T-helper 17 cell (primary cell): ENCODE data around the gene PTPRM. TPM values are rescaled to one million over a fixed set of nuclear protein-coding genes. Genes with fewer than 3 reads are reported as not detected.

Source experiments
- ATAC-seq: fragments of 150-1000 bp; cut with Tn5 transposase; 2 replicates; pipeline ENCODE4 v1.10.0; 2021; ENCODE audit warnings: mild to moderate bottlenecking, moderate library complexity
- DNase-seq, 3 donors: peaks; one replicate each; pipeline versions ENCODE4 v3.0.0 to v3.0.0-alpha.2; 2020 to 2021
- H3K9me3 ChIP-seq: one replicate; pipeline ENCODE4 v1.7.0; 2013; ENCODE audit warnings: low read length, mild to moderate bottlenecking; ENCODE audit not compliant: control insufficient read depth, poor library complexity, severe bottlenecking
- H3K27ac Mint-ChIP-seq: one replicate; pipeline ENCODE4 v1.8.0; 2022; ENCODE audit warnings: mild to moderate bottlenecking, moderate library complexity, mixed read lengths
- H3K27me3 Mint-ChIP-seq: one replicate; pipeline ENCODE4 v1.8.0; 2022; ENCODE audit warnings: mixed read lengths
- H3K36me3 Mint-ChIP-seq: one replicate; pipeline ENCODE4 v1.8.0; 2022; ENCODE audit warnings: low read depth, mixed read lengths
- H3K4me1 Mint-ChIP-seq: one replicate; pipeline ENCODE4 v1.8.0; 2022; ENCODE audit warnings: mild to moderate bottlenecking, mixed read lengths
- H3K4me3 Mint-ChIP-seq: one replicate; pipeline ENCODE4 v1.8.0; 2022; ENCODE audit warnings: mild to moderate bottlenecking, moderate library complexity, mixed read lengths
- total RNA-seq, 4 donors: library from RNA in 2 of 4; stranded (reverse) in 2 of 4; gene quantifications; one replicate each; pipeline ENCODE4 v1.2.3 and lab custom pipeline; 2022 to 2026

Gene PTPRM
- total RNA-seq, 2 donors from 2014 or later: 25.6 to 44.8 TPM

- DNase-seq: no peak
- Mint-ChIP-seq H3K36me3 (no peaks in the 10 kb centered on the region), H3K27me3 (no peaks in the 10 kb centered on the region), H3K27ac (no peak overlapping the region), H3K4me1 (no peaks in the 10 kb centered on the region), H3K4me3 (no peak overlapping the region)
- no peak for ATAC-seq
- no peaks in the 10 kb centered on the region for H3K9me3 ChIP-seq
These were observed 437.0 kb downstream of the PTPRM start for GRCh38 chr18:8003878-8004675.

DNA sequence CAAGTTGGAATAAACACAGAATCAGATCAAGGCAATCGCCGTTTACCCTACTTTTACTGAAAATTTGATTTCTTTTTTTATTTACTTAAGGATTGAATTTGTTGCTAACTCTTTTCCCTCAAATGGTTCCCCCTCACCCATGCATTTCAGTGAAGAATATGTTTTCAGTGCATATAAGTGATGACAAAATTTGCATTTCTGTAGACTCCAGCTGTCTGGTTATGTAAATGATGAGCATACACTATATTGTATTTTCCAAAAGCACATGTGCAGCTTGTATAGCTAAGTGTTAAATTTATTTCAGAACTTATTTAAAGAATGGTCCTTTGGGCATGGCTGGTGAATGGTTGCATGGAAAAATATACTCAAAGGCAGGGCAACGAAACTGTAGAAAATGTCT is 437.7 kb downstream of the PTPRM start:
- no peak for ATAC-seq
- no peaks in the 10 kb centered on the region for H3K27me3 Mint-ChIP-seq
- H3K4me1 Mint-ChIP-seq: no peaks in the 10 kb centered on the region
- no peak overlapping the region for H3K4me3 Mint-ChIP-seq
- DNase-seq: no peak
- H3K27ac Mint-ChIP-seq: no peak overlapping the region
- H3K9me3 ChIP-seq: no peaks in the 10 kb centered on the region
- H3K36me3 Mint-ChIP-seq: no peaks in the 10 kb centered on the region

- Mint-ChIP-seq H3K27ac (peak overlapping the region; percentile 4), H3K36me3 (no peaks in the 10 kb centered on the region), H3K27me3 (no peaks in the 10 kb centered on the region), H3K4me3 (no peak overlapping the region), H3K4me1 (no peaks in the 10 kb centered on the region)
- no peaks in the 10 kb centered on the region for H3K9me3 ChIP-seq
- ATAC-seq (no peak), DNase-seq (no peak)
These were observed 438.9 kb downstream of the PTPRM start for GRCh38 chr18:8005870-8006569.

DNA sequence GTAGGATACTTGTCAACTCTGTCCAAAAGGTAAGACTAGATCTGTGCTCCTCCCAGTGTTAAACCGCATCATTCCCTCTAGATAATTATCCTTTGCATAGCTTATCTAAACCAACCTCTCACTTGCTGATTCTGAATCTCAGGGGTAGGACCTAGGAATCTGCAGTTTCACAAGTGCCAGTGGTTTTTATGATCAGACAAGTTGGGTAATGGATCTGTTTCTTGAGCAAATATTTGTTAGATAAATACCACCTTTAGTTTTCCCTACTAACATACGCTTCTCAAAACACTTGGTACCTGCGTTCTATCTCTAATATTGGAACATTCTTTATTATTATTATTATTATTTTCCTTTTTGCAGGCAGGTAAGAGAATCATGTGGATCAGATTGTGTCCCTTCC is 439.9 kb downstream of the PTPRM start:
- no peaks in the 10 kb centered on the region for H3K9me3 ChIP-seq
- H3K4me3 Mint-ChIP-seq: no peak overlapping the region
- H3K27ac Mint-ChIP-seq: no peak overlapping the region
- H3K27me3 Mint-ChIP-seq: no peaks in the 10 kb centered on the region
- no peaks in the 10 kb centered on the region for H3K36me3 Mint-ChIP-seq
- DNase-seq (no peak), ATAC-seq (no peak)
- H3K4me1 Mint-ChIP-seq: no peaks in the 10 kb centered on the region

- no peaks in the 10 kb centered on the region for H3K36me3 Mint-ChIP-seq
- H3K9me3 ChIP-seq: no peaks in the 10 kb centered on the region
- DNase-seq (no peak), ATAC-seq (no peak)
- H3K27ac Mint-ChIP-seq: no peak overlapping the region
- no peaks in the 10 kb centered on the region for H3K27me3 Mint-ChIP-seq
- H3K4me1 Mint-ChIP-seq: no peaks in the 10 kb centered on the region
- no peak overlapping the region for H3K4me3 Mint-ChIP-seq
These were observed 440.9 kb downstream of the PTPRM start for GRCh38 chr18:8008033-8008432.

GRCh38 chr18:8011361-8011760 is 444.2 kb downstream of the PTPRM start:
- H3K9me3 ChIP-seq: no peaks in the 10 kb centered on the region
- ATAC-seq (no peak), DNase-seq (no peak)
- Mint-ChIP-seq H3K27me3 (no peaks in the 10 kb centered on the region), H3K4me1 (no peaks in the 10 kb centered on the region), H3K4me3 (no peak overlapping the region), H3K27ac (no peak overlapping the region), H3K36me3 (no peaks in the 10 kb centered on the region)

GRCh38 chr18:8011906-8012305 is 444.8 kb downstream of the PTPRM start:
- H3K36me3 Mint-ChIP-seq: no peaks in the 10 kb centered on the region

GRCh38 chr18:8018701-8019331 is 451.7 kb downstream of the PTPRM start:
- ATAC-seq (no peak), DNase-seq (no peak)
- no peak overlapping the region for H3K27ac Mint-ChIP-seq
- no peaks in the 10 kb centered on the region for H3K36me3 Mint-ChIP-seq
- no peaks in the 10 kb centered on the region for H3K9me3 ChIP-seq
- H3K27me3 Mint-ChIP-seq: no peaks in the 10 kb centered on the region
- no peak overlapping the region for H3K4me3 Mint-ChIP-seq
- no peaks in the 10 kb centered on the region for H3K4me1 Mint-ChIP-seq

More at GRCh38 chr18:8011906-8012305, 444.8 kb downstream of the PTPRM start:
- DNase-seq (no peak), ATAC-seq (no peak)
- Mint-ChIP-seq H3K4me1 (no peaks in the 10 kb centered on the region), H3K27ac (no peak overlapping the region), H3K4me3 (no peak overlapping the region), H3K27me3 (no peaks in the 10 kb centered on the region)
- no peaks in the 10 kb centered on the region for H3K9me3 ChIP-seq

- Mint-ChIP-seq H3K27ac (no peak overlapping the region), H3K36me3 (no peaks in the 10 kb centered on the region), H3K4me1 (no peaks in the 10 kb centered on the region), H3K4me3 (no peak overlapping the region), H3K27me3 (no peaks in the 10 kb centered on the region)
- no peak for ATAC-seq
- H3K9me3 ChIP-seq: no peaks in the 10 kb centered on the region
- DNase-seq: no peak
These were observed 452.5 kb downstream of the PTPRM start for GRCh38 chr18:8019600-8019999.

DNA sequence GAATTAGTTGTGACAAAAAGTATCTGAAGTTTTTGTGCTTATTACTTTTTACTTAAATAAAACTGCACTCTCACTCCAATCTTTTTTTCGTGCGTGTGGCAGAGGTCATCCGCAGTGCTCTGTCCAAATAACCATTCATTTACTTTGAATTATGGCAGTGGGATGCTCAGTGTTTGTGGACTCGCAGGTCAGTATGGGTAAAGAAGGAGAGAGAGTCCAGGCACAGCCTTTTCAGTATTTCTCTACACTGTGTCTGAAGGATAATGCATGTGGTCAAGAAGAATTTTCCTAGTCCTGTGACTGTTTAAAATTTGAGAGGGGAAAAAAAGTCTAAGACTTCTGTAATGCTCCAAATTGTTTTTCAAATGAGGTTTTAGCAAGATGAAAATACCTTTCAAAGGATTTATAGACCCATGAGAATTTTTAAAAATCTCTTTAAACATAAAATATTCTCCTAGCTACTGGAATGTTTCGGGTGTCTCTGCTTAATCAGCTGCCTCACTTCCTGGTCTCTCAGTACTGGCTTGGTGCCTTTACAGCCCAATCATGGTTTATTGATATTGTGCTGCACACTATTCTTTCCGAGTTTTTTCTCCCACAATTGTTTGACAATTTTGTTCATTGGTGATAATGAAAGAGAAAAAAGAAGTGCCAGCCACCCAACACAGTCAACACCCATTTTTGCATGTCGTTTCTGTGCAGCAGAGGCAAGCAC is 453.2 kb downstream of the PTPRM start:
- no peak overlapping the region for H3K4me3 Mint-ChIP-seq
- ATAC-seq: no peak
- no peaks in the 10 kb centered on the region for H3K9me3 ChIP-seq
- no peaks in the 10 kb centered on the region for H3K27me3 Mint-ChIP-seq
- no peak for DNase-seq
- no peaks in the 10 kb centered on the region for H3K36me3 Mint-ChIP-seq
- no peaks in the 10 kb centered on the region for H3K4me1 Mint-ChIP-seq
- no peak overlapping the region for H3K27ac Mint-ChIP-seq

GRCh38 chr18:8029061-8029460 is 461.9 kb downstream of the PTPRM start:
- no peaks in the 10 kb centered on the region for H3K36me3 Mint-ChIP-seq
- ATAC-seq (no peak), DNase-seq (no peak)
- no peaks in the 10 kb centered on the region for H3K27me3 Mint-ChIP-seq
- no peak overlapping the region for H3K4me3 Mint-ChIP-seq
- H3K9me3 ChIP-seq: no peaks in the 10 kb centered on the region
- no peaks in the 10 kb centered on the region for H3K4me1 Mint-ChIP-seq
- H3K27ac Mint-ChIP-seq: no peak overlapping the region

DNA sequence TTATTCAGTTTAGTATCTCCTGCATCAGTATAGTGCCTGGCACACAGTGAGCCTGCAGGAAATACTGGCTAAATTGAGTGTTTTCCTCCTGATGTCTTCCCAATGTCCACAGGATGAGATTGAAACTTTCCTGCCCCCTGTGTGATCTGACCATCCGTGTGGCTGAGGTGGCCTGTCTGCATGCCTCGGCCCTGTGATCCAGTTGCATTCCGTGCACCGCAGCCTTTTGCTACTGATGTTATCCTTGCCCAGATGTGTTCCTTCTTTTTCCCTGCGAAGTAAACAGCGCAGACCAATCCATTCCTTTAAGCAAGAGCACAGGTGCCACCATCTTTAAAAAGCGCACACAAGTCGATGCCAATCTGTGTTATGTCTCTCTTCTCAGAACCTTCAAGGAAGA is 462.6 kb downstream of the PTPRM start:
- ATAC-seq (no peak), DNase-seq (no peak)

DNA sequence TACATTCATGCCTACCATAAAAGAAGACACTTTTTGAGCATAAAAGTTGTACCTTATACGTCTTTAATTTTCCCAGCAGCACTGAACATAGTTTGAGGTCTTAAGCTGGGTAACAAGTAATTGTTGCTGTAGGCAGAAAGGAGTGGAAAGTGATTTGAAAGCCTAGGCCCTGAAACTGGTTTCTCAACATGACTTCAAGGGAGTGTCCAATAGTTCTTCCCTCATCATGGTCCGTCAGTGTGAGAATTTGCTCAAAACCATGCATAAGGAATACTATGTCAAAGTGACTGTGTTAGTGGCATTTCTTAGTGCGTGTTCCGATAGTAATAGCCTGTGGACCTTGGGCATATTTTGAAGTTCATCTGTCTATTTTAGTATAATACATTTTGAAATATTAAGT is 463.1 kb downstream of the PTPRM start:
- Mint-ChIP-seq H3K27ac (no peak overlapping the region), H3K4me3 (no peak overlapping the region), H3K36me3 (no peaks in the 10 kb centered on the region), H3K27me3 (no peaks in the 10 kb centered on the region), H3K4me1 (no peaks in the 10 kb centered on the region)
- DNase-seq: no peak
- no peaks in the 10 kb centered on the region for H3K9me3 ChIP-seq
- ATAC-seq: no peak

More for the DNA sequence above, 462.6 kb downstream of the PTPRM start:
- no peaks in the 10 kb centered on the region for H3K9me3 ChIP-seq
- no peak overlapping the region for H3K4me3 Mint-ChIP-seq
- no peaks in the 10 kb centered on the region for H3K36me3 Mint-ChIP-seq
- H3K4me1 Mint-ChIP-seq: no peaks in the 10 kb centered on the region
- no peak overlapping the region for H3K27ac Mint-ChIP-seq
- no peaks in the 10 kb centered on the region for H3K27me3 Mint-ChIP-seq
